VCaP (cell line): ENCODE data around the gene WDR19.

ENCODE experiments used
- H3K27ac ChIP-seq: fragments of 450-650 bp; 2 replicates; pipeline ENCODE4 v1.5.1; 2017
- TF ChIP-seq, protein P1 (sequence below): fragments of 450-650 bp; conservative IDR thresholded peaks from 2 replicates; pipeline ENCODE4 v1.5.1; 2017; ENCODE audit warnings: mild to moderate bottlenecking, moderate library complexity

Gene WDR19

DNA sequence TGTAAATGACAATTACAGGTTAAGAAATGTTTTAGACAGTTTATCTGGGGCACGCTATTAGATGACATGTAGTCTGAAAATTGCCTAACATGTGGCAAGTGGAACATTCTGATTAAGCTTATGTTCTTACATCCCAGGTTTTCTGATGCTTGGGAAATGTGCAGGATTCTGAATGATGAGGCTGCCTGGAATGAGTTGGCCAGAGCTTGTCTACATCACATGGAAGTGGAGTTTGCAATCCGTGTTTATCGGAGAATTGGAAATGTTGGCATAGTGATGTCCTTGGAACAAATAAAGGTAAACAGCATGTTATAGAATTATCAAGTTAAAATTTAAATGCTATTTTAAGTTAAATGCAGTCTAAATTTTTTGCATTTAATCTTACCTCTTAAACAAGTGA, 49.3 kb downstream of the WDR19 start:
- TF ChIP-seq, protein P1, sequence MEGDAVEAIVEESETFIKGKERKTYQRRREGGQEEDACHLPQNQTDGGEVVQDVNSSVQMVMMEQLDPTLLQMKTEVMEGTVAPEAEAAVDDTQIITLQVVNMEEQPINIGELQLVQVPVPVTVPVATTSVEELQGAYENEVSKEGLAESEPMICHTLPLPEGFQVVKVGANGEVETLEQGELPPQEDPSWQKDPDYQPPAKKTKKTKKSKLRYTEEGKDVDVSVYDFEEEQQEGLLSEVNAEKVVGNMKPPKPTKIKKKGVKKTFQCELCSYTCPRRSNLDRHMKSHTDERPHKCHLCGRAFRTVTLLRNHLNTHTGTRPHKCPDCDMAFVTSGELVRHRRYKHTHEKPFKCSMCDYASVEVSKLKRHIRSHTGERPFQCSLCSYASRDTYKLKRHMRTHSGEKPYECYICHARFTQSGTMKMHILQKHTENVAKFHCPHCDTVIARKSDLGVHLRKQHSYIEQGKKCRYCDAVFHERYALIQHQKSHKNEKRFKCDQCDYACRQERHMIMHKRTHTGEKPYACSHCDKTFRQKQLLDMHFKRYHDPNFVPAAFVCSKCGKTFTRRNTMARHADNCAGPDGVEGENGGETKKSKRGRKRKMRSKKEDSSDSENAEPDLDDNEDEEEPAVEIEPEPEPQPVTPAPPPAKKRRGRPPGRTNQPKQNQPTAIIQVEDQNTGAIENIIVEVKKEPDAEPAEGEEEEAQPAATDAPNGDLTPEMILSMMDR: no peak
- no peak overlapping the region for H3K27ac ChIP-seq

DNA sequence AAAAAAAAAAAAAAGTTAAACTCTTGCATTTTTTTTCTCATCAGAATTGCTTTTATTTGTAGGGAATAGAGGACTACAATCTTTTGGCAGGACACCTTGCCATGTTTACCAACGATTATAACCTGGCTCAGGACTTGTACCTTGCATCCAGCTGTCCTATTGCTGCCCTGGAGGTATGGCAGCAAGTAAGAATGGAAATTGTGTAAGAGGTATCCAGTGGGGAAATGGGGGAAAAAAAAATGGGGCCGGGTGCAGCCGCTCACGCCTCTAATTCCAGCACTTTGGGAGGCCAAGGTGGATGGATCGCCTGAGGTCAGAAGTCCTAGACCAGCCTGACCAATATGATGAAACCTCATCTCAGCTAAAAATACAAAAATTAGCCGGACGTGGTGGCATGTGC, 49.8 kb downstream of the WDR19 start:
- no peak overlapping the region for H3K27ac ChIP-seq
- TF ChIP-seq, protein P1: no peak

DNA sequence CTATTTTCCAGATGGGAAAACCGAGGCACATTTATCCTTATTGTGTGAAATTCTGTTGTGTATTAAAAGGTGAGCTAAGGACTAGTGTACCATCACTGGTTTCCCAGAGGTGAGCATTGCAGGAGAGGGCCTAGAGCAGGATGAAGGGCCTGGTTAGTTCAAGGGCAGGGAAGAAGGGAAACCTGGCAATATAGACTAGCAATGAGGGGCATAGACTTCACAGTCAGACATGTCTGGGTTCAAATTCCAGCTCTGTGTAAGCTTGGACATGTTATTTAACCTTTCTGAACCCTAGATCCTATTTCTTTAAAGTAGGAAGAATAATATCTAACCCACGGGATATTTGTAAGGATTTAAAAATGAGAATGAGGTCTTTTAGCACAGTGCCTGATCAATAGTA, 50.8 kb downstream of the WDR19 start:
- H3K27ac ChIP-seq: no peak overlapping the region
- TF ChIP-seq, protein P1: no peak

DNA sequence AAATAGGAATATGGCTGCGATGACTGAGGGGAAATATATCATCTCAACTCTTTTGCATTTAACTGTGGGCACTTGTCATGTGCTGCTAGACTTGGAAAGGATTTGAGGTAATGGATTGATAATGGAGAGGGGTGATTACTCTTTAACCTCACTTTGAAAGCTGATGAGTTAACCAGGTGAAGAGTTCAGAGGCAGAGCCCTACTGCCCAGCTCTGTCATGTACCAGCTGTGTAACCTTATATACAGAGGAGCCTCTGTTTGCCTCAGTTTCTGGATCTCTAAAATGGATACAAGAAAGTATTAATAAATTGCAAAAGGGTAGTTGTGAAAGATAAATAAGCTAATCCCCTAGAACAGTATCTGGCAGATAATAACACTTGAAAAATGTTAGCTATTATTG, 51.5 kb downstream of the WDR19 start:
- TF ChIP-seq, protein P1: no peak
- no peak overlapping the region for H3K27ac ChIP-seq

DNA sequence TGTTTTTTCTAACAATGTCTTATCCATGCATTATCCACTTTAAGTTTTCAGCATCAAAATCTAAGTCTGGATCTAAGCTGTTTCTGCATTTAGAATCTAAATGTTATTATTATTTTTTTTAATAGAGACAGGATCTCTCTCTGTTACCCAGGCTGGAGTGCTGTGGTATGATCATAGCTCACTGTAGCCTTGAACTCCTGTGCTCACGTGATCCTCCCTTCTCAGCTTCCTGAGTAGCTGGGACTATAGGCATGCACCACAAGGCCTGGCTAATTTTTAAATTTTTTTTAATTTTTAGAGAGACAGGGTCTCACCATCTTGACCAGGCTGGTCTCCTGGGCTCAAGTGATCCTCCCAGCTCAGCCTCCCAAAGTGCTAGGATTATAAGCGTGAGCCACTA, 52.7 kb downstream of the WDR19 start:
- H3K27ac ChIP-seq: no peak overlapping the region
- TF ChIP-seq, protein P1: no peak

DNA sequence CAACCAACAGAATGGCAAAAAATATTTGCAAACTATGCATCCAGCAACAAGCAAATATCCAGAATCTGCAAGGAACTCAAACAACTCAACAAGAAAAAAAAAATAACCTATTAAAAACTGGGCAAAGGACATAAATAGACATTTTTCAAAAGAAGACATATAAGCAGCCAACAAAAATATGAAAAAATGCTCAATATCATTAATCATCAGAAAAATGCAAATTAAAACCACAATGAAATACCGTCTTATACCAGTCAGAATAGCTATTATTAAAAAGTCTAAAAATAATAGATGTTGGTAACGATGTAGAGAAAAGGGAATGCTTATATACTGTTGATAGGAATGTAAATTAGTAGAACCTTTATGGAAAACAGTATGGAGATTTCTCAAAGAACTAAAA, 53.4 kb downstream of the WDR19 start:
- no peak overlapping the region for H3K27ac ChIP-seq
- TF ChIP-seq, protein P1: no peak

DNA sequence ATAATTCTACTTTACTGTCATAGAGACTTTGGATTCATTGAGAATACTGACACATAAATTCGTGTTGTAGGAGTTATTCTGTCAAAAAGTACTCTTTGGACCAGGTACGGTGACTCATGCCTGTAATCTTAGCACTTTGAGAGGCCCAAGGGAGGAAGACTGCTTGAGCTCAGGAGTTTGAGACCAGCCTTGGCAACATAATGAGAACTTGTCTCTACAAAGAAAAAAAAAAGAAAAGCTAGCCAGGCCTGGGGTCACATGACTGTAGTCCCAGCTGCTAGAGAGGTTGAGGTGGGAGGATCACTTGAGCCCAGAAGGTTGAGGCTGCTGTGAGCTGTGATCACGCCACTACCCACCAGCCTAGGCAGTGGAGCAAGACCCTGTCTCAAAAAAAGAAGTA, 54.9 kb downstream of the WDR19 start:
- TF ChIP-seq, protein P1: no peak

DNA sequence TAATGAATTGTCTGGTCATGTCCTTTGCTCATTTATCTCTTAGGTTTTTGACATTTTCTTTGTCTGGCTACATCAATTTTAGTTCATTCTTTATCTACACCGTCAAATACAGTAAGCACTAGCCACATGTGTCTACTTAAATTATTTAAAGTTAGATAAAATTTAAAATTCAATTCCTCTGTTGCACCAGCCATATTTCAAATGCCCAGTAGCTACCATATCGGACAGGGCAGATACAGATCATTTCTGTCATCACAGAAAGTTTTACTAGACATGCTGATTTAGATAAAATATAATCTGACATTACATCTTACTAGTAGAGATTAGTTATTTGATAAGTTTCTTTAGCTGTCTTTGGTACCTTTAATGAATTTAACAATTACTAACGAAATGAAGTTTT, 61.1 kb downstream of the WDR19 start:
- H3K27ac ChIP-seq: no peak overlapping the region
- TF ChIP-seq, protein P1: no peak

More for the DNA sequence above, 54.9 kb downstream of the WDR19 start:
- H3K27ac ChIP-seq: no peak overlapping the region
